ENCODE measurements around the gene TMEM200C.

GRCh38 chr18:5890331-5891183 lies 4.8 kb downstream of the TMEM200C start:
- no peak for TF ChIP-seq RAD21 (IDR thresholded peaks at IDR 0.05; ENCODE audit: low read depth)
- no peak for TF ChIP-seq YY1 (IDR thresholded peaks at IDR 0.05; ENCODE audit: low read depth)
- no peak for TF ChIP-seq REST (IDR thresholded peaks at IDR 0.05; ENCODE audit: low read depth)
- TF ChIP-seq TAF1 (IDR thresholded peaks at IDR 0.05; ENCODE audit: low read depth): no peak
- TF ChIP-seq TCF12 (IDR thresholded peaks at IDR 0.05; ENCODE audit: low read depth): no peak
- no peak for TF ChIP-seq MAX (IDR thresholded peaks at IDR 0.05)
- no peak for TF ChIP-seq EP300 (IDR thresholded peaks at IDR 0.05; ENCODE audit: borderline replicate concordance)
